ENCODE results near the gene UNC13D.
"Not testable (repeated sequence)": the region's sequence is repeated elsewhere in the genome, so short reads cannot be mapped to it uniquely, and the experiment has no call there.

Gene UNC13D

DNA sequence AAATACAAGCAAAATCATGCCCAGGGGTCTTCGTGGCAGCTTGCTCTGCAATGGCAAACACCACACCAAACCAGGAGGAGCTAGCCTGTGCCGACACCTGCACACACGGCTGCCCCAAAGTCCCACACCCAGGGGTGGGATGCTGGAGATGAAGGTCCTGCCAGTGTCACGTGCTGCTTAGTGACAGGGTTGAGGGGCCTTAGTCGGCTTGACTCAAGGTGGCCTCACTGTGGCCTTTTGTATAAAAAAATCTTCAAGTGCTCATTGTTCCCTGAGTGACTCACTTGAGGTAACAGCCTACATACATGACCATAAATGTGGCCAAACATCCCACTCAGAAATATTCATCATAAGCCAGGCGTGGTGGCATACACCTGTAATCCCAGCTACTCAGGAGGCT, 45.2 kb upstream of the UNC13D start:
- POLR2A ChIA-PET, result interaction anchor here (0.7 to 2.2 kb wide), 6 partner anchors 8 to 62 kb away, joined by 3 to 12 read pairs (median 5); partner anchors contain the start of genes MRPL38, TRIM47 and WBP2

DNA sequence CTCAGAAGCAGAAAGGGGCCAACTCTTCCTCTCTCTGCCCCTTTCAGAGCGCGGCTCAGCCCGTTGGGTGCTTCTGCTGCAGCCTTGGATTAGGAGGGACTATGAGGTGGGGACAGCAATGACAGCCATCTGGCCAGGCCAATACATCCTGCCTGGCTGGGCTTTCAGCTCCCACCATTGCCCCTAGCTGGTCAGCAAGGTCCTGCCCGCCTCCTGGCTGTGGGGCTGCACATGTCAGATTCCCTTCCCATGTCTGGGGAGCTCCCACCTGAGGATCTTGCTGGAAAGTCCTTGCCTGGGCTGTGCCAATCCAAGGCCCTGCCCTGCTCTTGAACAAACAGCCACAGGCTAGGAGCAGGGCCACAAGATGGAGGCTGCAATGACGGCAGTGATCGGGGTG, 44.3 kb upstream of the UNC13D start:
- no peaks in the 10 kb centered on the region for H3K4me1 ChIP-seq (ENCODE audit: control insufficient read depth, insufficient read depth, low read length)
- no peak overlapping the region for H3K4me3 ChIP-seq (ENCODE audit: low read depth, low read length)
- H3K9me3 ChIP-seq (ENCODE audit: control insufficient read depth, insufficient read depth, low read depth, low read length), result no peaks in the 10 kb centered on the region
- CTCF ChIA-PET, result interaction anchor here (1.0 to 1.9 kb wide), 3 partner anchors 13 to 22 kb away, joined by 3 to 7 read pairs (median 5); no protein-coding TSS in a partner anchor
- TF ChIP-seq GLI2 (tag by site-specific recombination; IDR thresholded peaks at IDR 0.05; ENCODE audit: borderline replicate concordance, low read depth) (no peak), ZNF132 (tag by site-specific recombination; IDR thresholded peaks at IDR 0.05; ENCODE audit: borderline replicate concordance) (no peak), ZFHX2 (tag by site-specific recombination; conservative IDR thresholded peaks at IDR 0.05) (no peak), ZNF510 (tag by site-specific recombination; IDR thresholded peaks at IDR 0.05; ENCODE audit: insufficient replicate concordance) (no peak), ZNF785 (tag by site-specific recombination; IDR thresholded peaks at IDR 0.05) (no peak), ZNF214 (tag by site-specific recombination; IDR thresholded peaks at IDR 0.05; ENCODE audit: borderline replicate concordance) (no peak), SALL2 (tag by site-specific recombination; IDR thresholded peaks at IDR 0.05; ENCODE audit: borderline replicate concordance) (no peak), ZFP41 (tag by site-specific recombination; IDR thresholded peaks at IDR 0.05; ENCODE audit: borderline replicate concordance) (no peak), ZNF571 (tag by site-specific recombination; IDR thresholded peaks at IDR 0.05) (no peak), SP2 (tag by site-specific recombination; IDR thresholded peaks at IDR 0.05) (peak; percentile 45), PRDM1 (tag by site-specific recombination; IDR thresholded peaks at IDR 0.05) (no peak)
- TF ChIP-seq, protein P1, sequence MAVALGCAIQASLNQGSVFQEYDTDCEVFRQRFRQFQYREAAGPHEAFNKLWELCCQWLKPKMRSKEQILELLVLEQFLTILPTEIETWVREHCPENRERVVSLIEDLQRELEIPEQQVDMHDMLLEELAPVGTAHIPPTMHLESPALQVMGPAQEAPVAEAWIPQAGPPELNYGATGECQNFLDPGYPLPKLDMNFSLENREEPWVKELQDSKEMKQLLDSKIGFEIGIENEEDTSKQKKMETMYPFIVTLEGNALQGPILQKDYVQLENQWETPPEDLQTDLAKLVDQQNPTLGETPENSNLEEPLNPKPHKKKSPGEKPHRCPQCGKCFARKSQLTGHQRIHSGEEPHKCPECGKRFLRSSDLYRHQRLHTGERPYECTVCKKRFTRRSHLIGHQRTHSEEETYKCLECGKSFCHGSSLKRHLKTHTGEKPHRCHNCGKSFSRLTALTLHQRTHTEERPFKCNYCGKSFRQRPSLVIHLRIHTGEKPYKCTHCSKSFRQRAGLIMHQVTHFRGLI (tag by site-specific recombination; IDR thresholded peaks at IDR 0.05), result peak; percentile 57; the same call in 1 of the 2 replicates
- H3K36me3 ChIP-seq (ENCODE audit: control insufficient read depth in 2 of 2, insufficient read depth in 1 of 2, low read length in 2 of 2), result peaks cover 11 to 38% of the 10 kb centered on the region in 2 experiments; a peak in 2 of 3 replicates
- POLR2A ChIA-PET, result interaction anchor here (2.2 kb wide), 2 partner anchors 11 to 33 kb away, joined by 6 to 7 read pairs; partner anchors contain the start of genes TRIM47 and WBP2
- 0 out of 2 replicates have a peak overlapping the region, but pooled peaks have one; percentile 4 for H3K27ac ChIP-seq (ENCODE audit: extremely low read depth, low read depth, low read length)

More for the DNA sequence above, 45.2 kb upstream of the UNC13D start:
- 0 out of 2 replicates have a peak, but pooled peaks have one; percentile 10 for TF ChIP-seq ZFHX2 (tag by site-specific recombination; conservative IDR thresholded peaks at IDR 0.05)
- peak; percentile 57; the same call in 1 of the 2 replicates for TF ChIP-seq ZNF600 (tag by site-specific recombination; IDR thresholded peaks at IDR 0.05)
- 0 out of 2 replicates have a peak, but pooled peaks have one; percentile 5 for TF ChIP-seq EGR2 (tag by site-specific recombination; IDR thresholded peaks at IDR 0.05; ENCODE audit: low read depth)
- TF ChIP-seq, protein P2, sequence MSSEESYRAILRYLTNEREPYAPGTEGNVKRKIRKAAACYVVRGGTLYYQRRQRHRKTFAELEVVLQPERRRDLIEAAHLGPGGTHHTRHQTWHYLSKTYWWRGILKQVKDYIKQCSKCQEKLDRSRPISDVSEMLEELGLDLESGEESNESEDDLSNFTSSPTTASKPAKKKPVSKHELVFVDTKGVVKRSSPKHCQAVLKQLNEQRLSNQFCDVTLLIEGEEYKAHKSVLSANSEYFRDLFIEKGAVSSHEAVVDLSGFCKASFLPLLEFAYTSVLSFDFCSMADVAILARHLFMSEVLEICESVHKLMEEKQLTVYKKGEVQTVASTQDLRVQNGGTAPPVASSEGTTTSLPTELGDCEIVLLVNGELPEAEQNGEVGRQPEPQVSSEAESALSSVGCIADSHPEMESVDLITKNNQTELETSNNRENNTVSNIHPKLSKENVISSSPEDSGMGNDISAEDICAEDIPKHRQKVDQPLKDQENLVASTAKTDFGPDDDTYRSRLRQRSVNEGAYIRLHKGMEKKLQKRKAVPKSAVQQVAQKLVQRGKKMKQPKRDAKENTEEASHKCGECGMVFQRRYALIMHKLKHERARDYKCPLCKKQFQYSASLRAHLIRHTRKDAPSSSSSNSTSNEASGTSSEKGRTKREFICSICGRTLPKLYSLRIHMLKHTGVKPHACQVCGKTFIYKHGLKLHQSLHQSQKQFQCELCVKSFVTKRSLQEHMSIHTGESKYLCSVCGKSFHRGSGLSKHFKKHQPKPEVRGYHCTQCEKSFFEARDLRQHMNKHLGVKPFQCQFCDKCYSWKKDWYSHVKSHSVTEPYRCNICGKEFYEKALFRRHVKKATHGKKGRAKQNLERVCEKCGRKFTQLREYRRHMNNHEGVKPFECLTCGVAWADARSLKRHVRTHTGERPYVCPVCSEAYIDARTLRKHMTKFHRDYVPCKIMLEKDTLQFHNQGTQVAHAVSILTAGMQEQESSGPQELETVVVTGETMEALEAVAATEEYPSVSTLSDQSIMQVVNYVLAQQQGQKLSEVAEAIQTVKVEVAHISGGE (tag by site-specific recombination; conservative IDR thresholded peaks at IDR 0.05; ENCODE audit: low read depth), result no peak
- Histone ChIP-seq H3K4me3 (ENCODE audit: low read depth, low read length) (no peak overlapping the region), H3K4me1 (ENCODE audit: control insufficient read depth, insufficient read depth, low read length) (no peaks in the 10 kb centered on the region), H3K9me3 (ENCODE audit: control insufficient read depth, insufficient read depth, low read depth, low read length) (no peaks in the 10 kb centered on the region), H3K27ac (ENCODE audit: extremely low read depth, low read depth, low read length) (no peak overlapping the region), H3K36me3 (ENCODE audit: control insufficient read depth in 2 of 2, insufficient read depth in 1 of 2, low read length in 2 of 2) (peaks cover 11 to 38% of the 10 kb centered on the region in 2 experiments; a peak in 2 of 3 replicates)
- CTCF ChIA-PET, result interaction anchor here (0.7 to 1.9 kb wide), 4 partner anchors 11 to 44 kb away, joined by 3 to 11 read pairs (median 6); partner anchors contain the start of gene TRIM47

DNA sequence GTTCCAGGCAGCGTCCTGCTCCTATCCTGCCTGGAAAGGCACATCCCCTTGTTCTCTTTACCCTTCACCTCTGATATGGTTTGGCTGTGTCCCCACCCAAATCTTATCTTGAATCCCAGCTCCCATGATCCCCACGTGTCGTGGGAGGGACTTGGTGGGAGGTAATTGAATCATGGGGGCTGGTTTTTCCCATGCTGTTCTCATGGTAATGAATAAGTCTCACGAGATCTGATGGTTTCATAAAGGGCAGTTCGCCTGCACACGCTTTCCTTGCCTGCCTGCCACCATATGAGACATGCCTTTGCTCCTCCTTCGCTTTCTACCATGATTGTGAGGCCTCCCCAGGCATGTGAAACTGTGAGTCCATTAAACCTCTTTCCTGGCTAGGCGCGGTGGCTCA, 41.7 kb upstream of the UNC13D start:
- peak; percentile 56 for TF ChIP-seq ZFHX2 (tag by site-specific recombination; conservative IDR thresholded peaks at IDR 0.05)
- ChIA-PET POLR2A (interaction anchor here (1.0 to 2.0 kb wide), 2 partner anchors 10 to 13 kb away, joined by 3 to 4 read pairs; partner anchors contain the start of gene TRIM65), CTCF (interaction anchor here (0.9 kb wide), 1 partner anchor 25 kb away, joined by 3 read pairs; no protein-coding TSS in a partner anchor)
- H3K36me3 ChIP-seq (ENCODE audit: control insufficient read depth in 2 of 2, insufficient read depth in 1 of 2, low read length in 2 of 2), result peaks cover 11 to 16% of the 10 kb centered on the region in 2 experiments; a peak in 2 of 3 replicates
- not testable (repeated sequence) for H3K27ac ChIP-seq (ENCODE audit: extremely low read depth, low read depth, low read length); H3K4me1 ChIP-seq (ENCODE audit: control insufficient read depth, insufficient read depth, low read length); H3K4me3 ChIP-seq (ENCODE audit: low read depth, low read length); H3K9me3 ChIP-seq (ENCODE audit: control insufficient read depth, insufficient read depth, low read depth, low read length)

Measured in HEK293 (cell line).